UCSD-AML1 (cell line): ENCODE data around the gene TNFRSF25.

Experiments
- DNase-seq: peaks from one replicate; lab custom pipeline; 2025; ENCODE audit not compliant: unreplicated experiment; lab: John Stamatoyannopoulos, UW

TNFRSF25 gene

DNA sequence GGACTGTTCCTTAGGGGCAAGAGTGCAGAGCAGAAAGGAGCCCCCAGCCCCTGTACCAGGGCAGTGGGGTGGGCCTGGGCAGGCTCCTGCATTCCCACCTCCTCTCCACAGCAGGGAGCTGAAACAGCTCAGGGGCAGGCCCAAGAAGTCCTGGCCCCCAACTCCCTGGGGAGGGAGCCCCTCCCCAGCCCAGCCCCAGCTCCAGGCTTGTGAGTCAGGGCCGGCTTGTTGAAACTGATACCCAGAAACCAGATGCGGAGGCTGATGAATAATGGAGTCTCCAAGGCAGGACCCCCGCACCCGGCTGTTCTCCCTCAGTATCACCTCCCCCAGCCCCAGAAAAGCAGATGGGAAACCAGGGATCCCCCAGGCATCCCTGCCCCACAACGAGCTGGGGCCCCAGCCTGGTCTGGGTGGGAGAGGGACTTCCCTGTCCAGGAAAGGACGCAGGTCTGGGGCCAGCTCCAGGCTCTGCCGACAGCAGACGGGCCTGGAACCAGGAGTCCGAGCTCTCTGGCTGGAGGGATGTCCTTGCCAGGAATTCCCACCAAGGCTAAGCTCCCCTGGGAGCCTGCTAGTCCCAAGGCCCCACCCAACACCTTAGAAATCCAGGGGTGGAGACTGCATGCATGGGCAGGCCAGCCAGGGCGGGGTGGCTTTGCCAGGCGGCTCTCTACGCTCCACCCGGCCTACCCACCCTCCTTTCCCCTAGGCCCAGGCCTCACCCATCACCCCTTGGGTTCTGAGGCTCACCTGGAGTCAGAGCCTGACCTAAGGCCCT is 22.8 kb upstream of the TNFRSF25 start:
- DNase-seq: no peak

DNA sequence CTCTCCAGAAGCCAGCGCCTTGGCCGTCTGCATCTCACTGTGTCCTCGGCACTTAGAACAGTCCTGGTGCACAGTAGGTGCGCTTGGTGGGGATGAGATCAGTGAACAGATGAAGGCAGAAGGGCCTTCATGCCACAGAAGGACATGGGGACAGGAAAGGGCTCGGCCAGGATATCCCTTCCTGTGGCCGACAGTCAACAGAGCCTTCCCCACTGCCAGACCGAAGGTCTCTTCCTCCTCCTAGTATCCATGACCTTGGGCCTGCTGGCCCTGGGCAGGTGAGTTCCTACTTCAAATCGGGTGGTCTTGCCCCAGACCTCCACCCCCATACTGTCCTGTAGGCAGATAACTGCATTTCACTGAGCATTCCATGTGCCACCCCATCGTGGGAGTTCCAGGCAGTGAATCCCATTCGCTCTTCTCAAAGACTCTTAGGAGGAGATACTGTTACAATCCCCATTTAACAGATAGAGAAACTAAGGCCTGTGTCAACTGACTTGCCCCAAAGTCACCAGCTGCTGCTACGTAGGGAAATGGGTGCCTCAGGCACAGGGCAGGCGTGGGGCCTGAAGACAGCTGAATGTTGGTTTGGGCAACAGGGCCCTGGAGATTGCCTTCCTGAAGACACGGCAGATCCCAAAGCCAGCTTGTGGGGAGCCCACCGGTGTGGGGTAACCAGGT is 22.0 kb upstream of the TNFRSF25 start:
- DNase-seq: no peak

- peak; percentile 84 for DNase-seq
Observed at GRCh38 chr1:6486433-6487011, 20.5 kb upstream of the TNFRSF25 start.

- DNase-seq: no peak
Observed at GRCh38 chr1:6485168-6486101, 19.5 kb upstream of the TNFRSF25 start.

GRCh38 chr1:6484826-6485167 is 18.8 kb upstream of the TNFRSF25 start:
- no peak for DNase-seq

GRCh38 chr1:6483761-6484117 is 17.8 kb upstream of the TNFRSF25 start:
- no peak for DNase-seq

- no peak for DNase-seq
Observed at GRCh38 chr1:6483017-6483760, 17.2 kb upstream of the TNFRSF25 start.

DNA sequence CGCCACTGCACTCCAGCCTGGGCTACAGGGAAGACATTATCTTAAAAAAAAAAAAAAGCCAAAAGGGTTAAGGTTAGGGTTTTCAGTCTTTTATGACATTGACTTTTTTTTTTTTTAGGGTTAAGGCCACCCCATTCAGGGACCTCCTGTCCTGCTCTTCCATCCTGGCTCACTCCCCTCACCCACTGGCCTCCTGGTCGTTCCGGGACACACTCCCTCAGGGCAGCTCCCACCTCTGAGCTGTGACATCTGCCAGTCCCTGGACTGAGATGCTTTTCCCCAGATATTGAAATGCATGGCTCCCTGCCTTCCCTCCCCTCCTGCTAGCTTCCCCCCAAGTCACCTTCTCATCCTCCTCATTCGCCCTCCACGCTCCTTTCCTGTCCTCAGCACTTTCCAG is 15.8 kb upstream of the TNFRSF25 start:
- DNase-seq: no peak

GRCh38 chr1:6477039-6477820 is 11.3 kb upstream of the TNFRSF25 start:
- DNase-seq: no peak

DNA sequence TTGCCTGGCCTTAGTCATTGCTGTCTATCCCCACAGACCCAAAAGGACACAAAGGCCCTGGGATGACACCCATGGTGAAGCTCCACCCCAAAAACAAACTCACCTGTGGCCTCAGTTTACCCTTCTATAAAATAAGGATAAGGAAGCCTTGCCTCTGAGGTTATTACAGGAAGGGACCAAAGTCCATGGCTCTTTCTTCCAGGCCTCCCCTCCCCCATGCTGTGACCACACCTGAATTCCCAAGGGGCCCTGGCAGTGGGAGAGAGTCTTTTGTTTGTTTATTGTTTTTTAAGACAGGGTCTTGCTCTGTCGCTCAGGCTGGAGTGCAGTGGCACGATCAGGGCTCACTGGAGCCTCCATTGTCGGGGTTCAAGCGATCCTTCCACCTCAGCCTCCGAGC is 10.5 kb upstream of the TNFRSF25 start:
- no peak for DNase-seq

DNA sequence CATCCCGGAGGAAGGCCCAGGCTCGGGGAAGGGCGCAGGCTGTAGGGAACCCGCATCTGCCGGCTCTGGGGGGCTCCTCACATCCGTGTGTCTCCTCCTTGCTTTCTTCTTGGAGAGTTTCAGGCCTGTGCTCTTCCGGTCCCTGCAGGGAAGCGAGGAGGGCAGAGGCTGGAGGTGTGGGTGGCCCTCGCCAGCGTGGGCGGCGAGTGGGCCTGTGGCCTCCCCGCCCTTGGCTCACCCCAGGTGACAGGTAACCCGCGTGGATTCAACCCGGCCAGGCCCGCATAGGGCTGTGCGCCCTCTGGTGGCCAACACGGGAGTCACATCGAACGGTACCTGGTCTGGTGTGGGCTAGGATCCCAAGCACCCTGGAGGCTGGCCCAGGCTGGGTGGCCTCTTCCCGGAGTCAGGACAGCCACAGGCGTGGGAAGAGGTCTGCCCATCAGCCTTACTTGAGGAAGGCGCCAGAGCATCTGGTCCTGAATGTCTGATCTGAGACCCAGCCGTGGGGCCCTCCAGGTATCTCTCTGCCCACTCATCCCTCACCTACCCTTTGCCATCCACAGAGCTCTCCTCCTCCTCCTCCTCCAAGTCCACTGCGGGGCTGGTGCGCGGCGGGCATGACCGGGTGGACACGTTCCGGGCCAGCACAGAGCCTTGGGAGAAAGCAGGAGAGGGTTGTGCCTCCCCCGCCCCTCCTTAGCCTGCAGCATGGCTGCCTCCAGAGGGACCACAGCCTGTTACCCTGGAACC is 9.6 kb upstream of the TNFRSF25 start:
- peak; percentile 54 for DNase-seq

- DNase-seq: no peak
Observed at GRCh38 chr1:6474815-6475282, 8.9 kb upstream of the TNFRSF25 start.

- no peak for DNase-seq
Observed at GRCh38 chr1:6473974-6474814, 8.2 kb upstream of the TNFRSF25 start.

DNA sequence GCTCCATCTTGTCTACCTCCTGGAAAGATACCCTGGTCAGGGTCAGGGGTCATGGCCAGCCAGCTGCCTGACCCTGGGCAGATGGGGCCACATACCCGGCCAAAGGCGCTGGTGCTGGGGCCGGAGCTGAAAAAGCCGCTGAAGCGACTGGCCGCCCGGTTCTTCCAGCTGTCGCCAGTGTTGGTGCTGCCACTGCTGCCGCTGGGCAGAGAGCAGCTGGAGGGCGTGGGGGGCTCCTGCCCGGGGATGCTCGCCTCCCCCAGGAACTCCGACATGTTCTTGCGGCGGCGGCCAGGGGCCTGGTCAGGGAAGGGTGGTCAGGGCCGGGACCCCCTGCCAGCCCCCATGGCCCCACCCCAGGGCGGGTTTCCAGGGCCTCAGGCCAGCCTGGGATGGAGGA is 7.2 kb upstream of the TNFRSF25 start:
- DNase-seq: no peak

- DNase-seq: no peak
Observed at GRCh38 chr1:6472391-6472790, 6.4 kb upstream of the TNFRSF25 start.

- DNase-seq: no peak
Observed at GRCh38 chr1:6471970-6472368, 6.0 kb upstream of the TNFRSF25 start.

- no peak for DNase-seq
Observed at GRCh38 chr1:6471086-6471969, 5.4 kb upstream of the TNFRSF25 start.
